T47D (cell line): ENCODE results near the gene KLF13.

Source experiments
- DNase-seq, 2 experiments: peaks; one replicate each; pipeline versions ENCODE4 v3.0.0 to v3.0.0-alpha.2; 2011 to 2012; ENCODE audit warnings: low read depth in 1 of 2, low spot score in 1 of 2
- JUND ChIP-seq: IDR thresholded peaks from 2 replicates; pipeline ENCODE4 v1.6.1; 2012; ENCODE audit warnings: low read depth
- in situ Hi-C: cut with HindIII; loops from 2 replicates; pipeline ENCODE4 v1.10.0; 2016; ENCODE audit warnings: low sequenced_read_pairs, low pct_unique_long_range_greater_than_20kb

The KLF13 gene

DNA sequence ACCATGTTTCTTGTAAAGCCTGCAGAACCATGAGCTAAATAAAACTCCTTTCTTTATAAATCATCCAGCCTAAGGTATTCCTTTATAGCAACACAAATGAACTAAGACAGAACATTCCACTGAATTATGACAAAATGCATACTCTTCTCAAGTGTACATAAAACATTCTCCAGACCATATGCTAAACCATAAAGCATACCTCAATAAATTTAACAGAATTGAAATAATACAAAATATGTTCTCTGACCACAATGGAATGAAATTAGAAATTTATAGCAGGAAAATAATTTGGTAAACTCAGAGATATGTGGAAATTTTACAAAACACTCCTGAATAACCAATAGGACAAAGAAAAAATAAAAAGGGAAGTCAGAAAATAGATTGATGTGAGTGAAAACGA is 88.6 kb downstream of the KLF13 start:
- no peak for TF ChIP-seq JUND
- DNase-seq, result no peak
- in situ Hi-C loops, result no loop called here

DNA sequence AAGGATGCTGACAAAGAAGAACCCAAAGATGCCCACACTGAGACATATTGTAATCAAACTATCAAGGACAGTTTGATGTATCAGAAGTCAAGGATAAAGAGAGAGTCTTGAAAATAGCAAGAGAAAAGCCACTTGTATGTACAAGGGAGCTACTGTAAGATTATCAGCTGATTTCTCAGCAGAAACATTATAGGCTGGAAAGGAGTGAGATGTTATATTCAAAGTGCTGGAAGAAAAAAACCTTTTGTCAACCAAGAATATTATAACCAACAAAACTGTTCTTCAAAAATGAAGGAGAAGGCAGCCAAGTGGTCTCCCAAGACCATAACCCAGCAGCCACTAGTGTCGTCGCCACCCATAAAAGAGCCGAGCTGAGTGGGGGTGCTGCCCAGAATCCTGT is 93.2 kb downstream of the KLF13 start:
- TF ChIP-seq JUND, result no peak
- in situ Hi-C loops, result no loop called here
- DNase-seq, result no peak

DNA sequence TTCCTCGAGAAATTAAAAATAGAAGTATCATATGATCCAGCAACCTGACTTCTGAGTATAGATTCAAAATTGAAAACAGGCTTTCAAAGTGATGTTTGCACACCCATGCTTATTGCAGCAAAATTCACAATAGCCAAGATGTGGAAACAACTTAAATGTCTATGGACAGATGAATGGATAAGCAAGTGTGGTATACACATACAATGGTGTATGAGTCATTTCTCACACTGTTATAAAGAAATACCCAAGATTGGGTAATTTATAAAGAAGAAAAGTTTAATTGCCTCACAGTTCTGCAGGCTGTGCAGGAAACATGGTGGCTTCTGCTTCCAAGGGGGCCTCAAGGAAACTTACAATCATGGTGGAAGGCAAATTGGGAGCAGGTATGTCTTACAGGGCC is 100.8 kb downstream of the KLF13 start:
- TF ChIP-seq JUND, result no peak
- in situ Hi-C loops, result no loop called here
- DNase-seq, result no peak
